Measurements from ENCODE around the gene STYK1. TPM values are rescaled to one million over a fixed set of nuclear protein-coding genes. Genes with fewer than 3 reads are reported as not detected.
"Not testable (repeated sequence)": the region's sequence is repeated elsewhere in the genome, so short reads cannot be mapped to it uniquely, and the experiment has no call there.

Gene STYK1
- total and polyA plus RNA-seq, 11 donors: 0.01 to 0.21 TPM; not detected in 9

GRCh38 chr12:10574307-10574706, 99.5 kb downstream of the STYK1 start:
- no peak overlapping the region for H3K4me3 ChIP-seq
- H3K9me3 ChIP-seq: no peaks in the 10 kb centered on the region
- H3K27ac ChIP-seq: no peak overlapping the region
- no peaks in the 10 kb centered on the region for H3K4me1 ChIP-seq
- intact Hi-C loops (cut with DNase I): no loop called here
- TF ChIP-seq POLR2A (IDR thresholded peaks at IDR 0.05) (no peak), CTCF (IDR thresholded peaks at IDR 0.05) (no peak)
- H3K27me3 ChIP-seq: peaks cover 0 to 8% (median 0%) of the 10 kb centered on the region in 9 donors
- DNase-seq (no peak), ATAC-seq (no peak)
- no peaks in the 10 kb centered on the region for H3K36me3 ChIP-seq
- WGBS, 4 donors: 40 to 67% (median 53%) methylated on average over 2 of the region's 2 CpGs

- H3K27ac ChIP-seq; H3K9me3 ChIP-seq; DNase-seq; ATAC-seq; H3K4me3 ChIP-seq; H3K36me3 ChIP-seq; H3K4me1 ChIP-seq; intact Hi-C loops (cut with DNase I): not testable (repeated sequence)
- peaks cover 0 to 27% (median 0%) of the 10 kb centered on the region in 9 donors for H3K27me3 ChIP-seq
- 75 to 89% (median 80%) methylated on average over 3 of the region's 3 CpGs for WGBS, 4 donors
Measured at GRCh38 chr12:10572021-10572490, 101.8 kb downstream of the STYK1 start.

- Histone ChIP-seq H3K4me1 (no peaks in the 10 kb centered on the region), H3K4me3 (no peak overlapping the region), H3K27me3 (peaks cover 0 to 29% (median 0%) of the 10 kb centered on the region in 9 donors), H3K27ac (no peak overlapping the region), H3K36me3 (no peaks in the 10 kb centered on the region), H3K9me3 (no peaks in the 10 kb centered on the region)
- intact Hi-C loops (cut with DNase I): no loop called here
- 80 to 88% (median 87%) methylated on average over 11 of the region's 11 CpGs for WGBS, 4 donors
- ATAC-seq: no peak
- no peak for DNase-seq
- TF ChIP-seq CTCF (IDR thresholded peaks at IDR 0.05): no peak
- TF ChIP-seq POLR2A (IDR thresholded peaks at IDR 0.05): no peak
Measured at GRCh38 chr12:10571141-10571540, 102.7 kb downstream of the STYK1 start.

Other genes with a start within 250 kb of the STYK1 start
- under 1 TPM in 1 of 9 donors, not detected in 8; 0.51 TPM for gene KLRC2, start 238.0 kb downstream of the STYK1 start, total RNA-seq
- not detected for gene KLRC2, start 238.0 kb downstream of the STYK1 start, polyA plus RNA-seq
- 1 to 10 TPM in 1 of 9 donors, under 1 TPM in 2, not detected in 6; 0.18 to 1.2 (median 0.32) TPM for gene KLRC1, start 220.7 kb downstream of the STYK1 start, total RNA-seq
- gene KLRC1, start 220.7 kb downstream of the STYK1 start, polyA plus RNA-seq: under 1 TPM; 0.10 to 0.61 TPM
- 1 to 10 TPM in 2 of 9 donors, under 1 TPM in 5, not detected in 2; 0.37 to 1.5 (median 0.51) TPM for gene EIF2S3B, start 168.2 kb downstream of the STYK1 start, total RNA-seq
- gene EIF2S3B, start 168.2 kb downstream of the STYK1 start, polyA plus RNA-seq: under 1 TPM; 0.11 to 0.49 TPM
- 10 to 100 TPM in 5 of 9 donors, 1 to 10 TPM in 4; 1.8 to 18.1 (median 12.7) TPM for gene MAGOHB, start 60.4 kb downstream of the STYK1 start, total RNA-seq
- gene MAGOHB, start 60.4 kb downstream of the STYK1 start, polyA plus RNA-seq: 10 to 100 TPM; 14.5 to 16.5 TPM
- 1,000 to 10,000 TPM in 2 of 9 donors, 100 to 1,000 TPM in 7; 399 to 2,225 (median 790) TPM for gene YBX3, start 49.3 kb upstream of the STYK1 start, total RNA-seq
- gene YBX3, start 49.3 kb upstream of the STYK1 start, polyA plus RNA-seq: 1,000 to 10,000 TPM in 1 of 2 donors, 100 to 1,000 TPM in 1; 429 to 1,753 TPM
- not detected for gene TAS2R7, start 128.6 kb upstream of the STYK1 start, total RNA-seq
- not detected for gene TAS2R7, start 128.6 kb upstream of the STYK1 start, polyA plus RNA-seq
- under 1 TPM in 1 of 9 donors, not detected in 8; 0.50 TPM for gene TAS2R8, start 133.2 kb upstream of the STYK1 start, total RNA-seq
- not detected for gene TAS2R8, start 133.2 kb upstream of the STYK1 start, polyA plus RNA-seq
- gene TAS2R9, start 136.1 kb upstream of the STYK1 start, total RNA-seq: under 1 TPM in 1 of 9 donors, not detected in 8; 0.27 TPM
- gene TAS2R9, start 136.1 kb upstream of the STYK1 start, polyA plus RNA-seq: not detected
- under 1 TPM in 3 of 9 donors, not detected in 6; 0.37 to 0.51 (median 0.41) TPM for gene TAS2R10, start 152.3 kb upstream of the STYK1 start, total RNA-seq
- not detected for gene TAS2R10, start 152.3 kb upstream of the STYK1 start, polyA plus RNA-seq
- 1 to 10 TPM in 6 of 9 donors, under 1 TPM in 1, not detected in 2; 0.85 to 3.9 (median 1.7) TPM for gene PRR4, start 175.4 kb upstream of the STYK1 start, total RNA-seq
- gene PRR4, start 175.4 kb upstream of the STYK1 start, polyA plus RNA-seq: 1 to 10 TPM; 2.9 to 5.5 TPM
- gene PRH1, start 210.2 kb upstream of the STYK1 start, total RNA-seq: 10 to 100 TPM in 3 of 9 donors, 1 to 10 TPM in 6; 1.7 to 13.5 (median 8.6) TPM
- gene PRH1, start 210.2 kb upstream of the STYK1 start, polyA plus RNA-seq: 1 to 10 TPM; 1.9 to 2.8 TPM
- 1 to 10 TPM in 1 of 9 donors, under 1 TPM in 8; 0.26 to 1.0 (median 0.46) TPM for gene TAS2R13, start 235.5 kb upstream of the STYK1 start, total RNA-seq
- gene TAS2R13, start 235.5 kb upstream of the STYK1 start, polyA plus RNA-seq: under 1 TPM; 0.07 to 0.30 TPM

Measured in heart left ventricle (tissue), 16 donors.